HG03097 (cell line): ENCODE data around the gene RAD21L1.
"Not testable (repeated sequence)": the region's sequence is repeated elsewhere in the genome, so short reads cannot be mapped to it uniquely, and the experiment has no call there.

Experiments
- ATAC-seq: cut with Tn5 transposase; IDR thresholded peaks from one replicate; pipeline ENCODE4 v1.9.1; 2021; ENCODE audit not compliant: unreplicated experiment, low FRiP score

RAD21L1 gene

GRCh38 chr20:1224205-1224890 is 1.5 kb upstream of the RAD21L1 start:
- ATAC-seq, result no peak

- ATAC-seq, result no peak
Measured at GRCh38 chr20:1225263-1225782, 521 bp upstream of the RAD21L1 start.

- ATAC-seq, result no peak
Measured at GRCh38 chr20:1229541-1229940, 3.7 kb downstream of the RAD21L1 start.

- no peak for ATAC-seq
Measured at GRCh38 chr20:1232286-1233111, 6.7 kb downstream of the RAD21L1 start.

- ATAC-seq, result no peak
Measured at GRCh38 chr20:1240549-1240948, 14.7 kb downstream of the RAD21L1 start.

- no peak for ATAC-seq
Measured at GRCh38 chr20:1241456-1241855, 15.6 kb downstream of the RAD21L1 start.

GRCh38 chr20:1242099-1242498 is 16.3 kb downstream of the RAD21L1 start:
- no peak for ATAC-seq

GRCh38 chr20:1242530-1242929 is 16.7 kb downstream of the RAD21L1 start:
- no peak for ATAC-seq

- ATAC-seq, result no peak
Measured at GRCh38 chr20:1245578-1245977, 19.7 kb downstream of the RAD21L1 start.

- ATAC-seq, result no peak
Measured at GRCh38 chr20:1247689-1248088, 21.8 kb downstream of the RAD21L1 start.

GRCh38 chr20:1250282-1250681 is 24.4 kb downstream of the RAD21L1 start:
- ATAC-seq, result not testable (repeated sequence)

GRCh38 chr20:1252416-1252815 is 26.6 kb downstream of the RAD21L1 start:
- ATAC-seq, result no peak

GRCh38 chr20:1254254-1254653 is 28.4 kb downstream of the RAD21L1 start:
- no peak for ATAC-seq

- no peak for ATAC-seq
Measured at GRCh38 chr20:1255675-1256074, 29.8 kb downstream of the RAD21L1 start.

GRCh38 chr20:1263853-1264252 is 38.0 kb downstream of the RAD21L1 start:
- no peak for ATAC-seq

GRCh38 chr20:1264727-1265126 is 38.9 kb downstream of the RAD21L1 start:
- no peak for ATAC-seq

- no peak for ATAC-seq
Measured at GRCh38 chr20:1265226-1265915, 39.5 kb downstream of the RAD21L1 start.

- no peak for ATAC-seq
Measured at GRCh38 chr20:1265916-1266166, 40.0 kb downstream of the RAD21L1 start.

- no peak for ATAC-seq
Measured at GRCh38 chr20:1266167-1266973, 40.5 kb downstream of the RAD21L1 start, which contains the start of gene SNPH. Gene SNPH, plus strand, starts transcription at chr20:1266294. Its CDS starts 29,946 bp downstream, at chr20:1296240.

- ATAC-seq, result no peak
Measured at GRCh38 chr20:1267161-1267560, 41.3 kb downstream of the RAD21L1 start.
